GM21360 (cell line): ENCODE measurements around the gene SPOCK3.

Source experiments
- ATAC-seq: cut with Tn5 transposase; IDR thresholded peaks from one replicate; pipeline ENCODE4 v1.9.1; 2021; ENCODE audit warnings: mild to moderate bottlenecking, moderate library complexity; ENCODE audit not compliant: unreplicated experiment

SPOCK3 gene

DNA sequence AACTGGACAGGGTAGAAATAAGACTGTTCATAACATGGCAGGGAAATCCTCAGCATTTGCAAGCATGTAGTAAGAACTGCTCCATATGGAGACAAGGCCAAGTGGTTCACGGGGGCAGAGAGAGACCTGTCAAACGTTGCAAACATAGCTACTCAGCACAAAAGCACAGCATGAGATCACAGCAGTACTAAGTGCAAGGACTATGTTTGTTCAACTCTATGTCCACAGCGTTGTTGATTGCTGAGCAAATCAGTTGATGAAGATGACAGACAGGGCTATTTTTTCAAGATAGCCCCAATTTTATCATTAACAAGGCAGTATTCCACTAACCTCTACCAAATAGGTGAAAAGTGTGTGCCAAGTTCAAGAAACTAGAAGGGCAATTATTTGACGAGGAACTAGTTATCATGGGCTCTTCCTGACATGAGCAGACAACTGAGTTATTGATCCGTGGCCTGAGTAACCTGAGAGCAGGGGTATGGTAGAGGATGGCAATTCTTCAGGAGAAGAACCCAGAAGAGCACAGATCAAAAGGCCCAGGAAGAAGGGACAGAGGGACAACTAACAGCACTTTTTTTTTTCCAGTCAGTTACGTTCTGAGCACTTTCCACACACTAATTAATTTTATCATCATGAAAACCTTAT is 57.4 kb downstream of the SPOCK3 start:
- ATAC-seq: no peak

DNA sequence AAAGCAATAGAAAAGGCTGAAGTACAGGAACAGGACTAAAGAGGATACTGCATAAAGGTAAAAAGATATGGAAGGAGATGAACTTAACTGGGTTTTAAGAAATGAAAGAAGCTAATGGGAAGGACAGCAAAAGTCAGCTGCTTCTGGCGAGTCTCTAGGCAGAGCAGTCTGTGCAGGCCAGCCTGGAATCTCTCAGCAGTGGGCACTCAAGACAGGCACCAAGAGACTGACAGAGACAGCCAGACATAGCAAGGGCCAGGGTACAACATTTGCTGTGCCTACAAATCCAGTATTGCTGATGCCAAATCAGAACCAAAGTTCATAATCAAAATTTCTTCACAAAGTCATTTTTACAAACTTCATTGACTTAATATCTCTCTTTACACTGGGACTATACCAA is 62.4 kb downstream of the SPOCK3 start:
- ATAC-seq: no peak

DNA sequence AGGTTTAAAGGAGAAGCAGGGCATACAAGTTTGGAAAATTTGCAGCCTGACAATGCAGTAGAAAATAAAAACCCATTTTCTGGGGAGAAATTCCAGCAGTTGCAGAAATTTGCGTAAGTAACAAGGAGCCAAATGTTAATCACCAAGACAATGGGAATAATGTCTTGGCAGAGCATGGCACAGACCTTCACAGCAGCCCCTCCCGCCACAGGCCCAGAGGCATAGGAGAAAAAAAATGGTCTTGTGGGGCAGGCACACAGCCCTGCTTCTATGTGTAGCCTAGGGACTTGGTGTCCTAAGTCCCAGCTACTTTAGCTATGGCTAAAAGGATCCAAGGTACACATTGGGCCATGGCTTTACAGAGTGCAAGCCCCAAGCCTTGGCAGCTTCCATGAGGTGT is 65.7 kb downstream of the SPOCK3 start:
- ATAC-seq: no peak

DNA sequence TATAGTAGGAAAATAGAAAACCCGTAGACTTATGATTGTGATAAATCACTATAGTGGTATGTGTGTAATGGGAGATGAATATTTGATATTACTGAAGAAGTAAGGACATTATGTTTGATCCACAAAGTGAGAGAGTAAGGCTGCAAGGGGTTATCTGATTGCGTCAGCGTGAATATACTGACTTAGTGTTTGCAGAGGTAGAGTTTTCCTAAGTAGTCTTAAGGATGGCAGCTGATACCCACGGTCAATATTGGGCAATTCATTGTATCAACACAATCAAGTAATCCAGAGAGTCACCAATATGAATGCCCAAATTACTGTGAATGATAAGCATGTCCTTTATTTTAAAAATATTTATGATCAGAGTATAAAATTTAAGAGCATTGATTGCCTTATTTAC is 83.7 kb downstream of the SPOCK3 start:
- no peak for ATAC-seq

DNA sequence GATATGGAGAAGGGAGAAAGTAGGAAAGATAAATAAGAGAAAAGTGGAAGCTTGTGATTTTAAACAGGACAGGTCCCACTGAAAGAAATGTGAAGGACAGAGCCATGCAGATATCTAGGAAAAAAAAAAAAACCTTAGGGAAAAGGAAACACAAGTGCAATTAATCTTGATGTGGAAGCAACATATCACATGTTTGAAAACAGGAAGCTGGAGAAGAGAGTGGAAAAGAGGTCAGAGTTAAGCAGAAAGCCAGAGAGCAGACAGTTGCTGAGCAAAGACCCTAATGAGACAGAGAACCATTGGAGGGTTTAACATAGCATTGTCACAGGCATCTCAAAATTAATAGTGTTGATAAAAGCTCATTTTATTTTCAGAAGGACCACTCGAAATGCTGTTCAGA is 89.7 kb downstream of the SPOCK3 start:
- ATAC-seq: no peak

DNA sequence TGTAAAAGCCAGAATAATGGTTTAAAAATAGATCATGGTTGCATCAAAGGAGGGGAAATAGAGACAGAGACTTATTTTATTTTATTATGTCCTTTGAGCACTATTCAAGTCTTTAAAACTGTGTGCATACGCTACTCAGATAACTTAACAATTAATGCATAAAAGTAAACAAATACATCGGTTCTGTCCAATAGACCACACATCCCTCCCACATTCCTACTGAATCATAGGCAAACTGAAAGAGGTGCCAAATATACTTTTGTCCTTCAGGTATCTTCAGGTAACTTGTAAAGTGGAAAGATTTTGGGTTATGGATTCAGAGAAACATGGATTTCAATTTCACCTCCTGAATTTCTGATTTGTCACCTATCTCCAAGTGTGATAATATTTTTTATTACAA is 91.3 kb downstream of the SPOCK3 start:
- ATAC-seq: no peak

DNA sequence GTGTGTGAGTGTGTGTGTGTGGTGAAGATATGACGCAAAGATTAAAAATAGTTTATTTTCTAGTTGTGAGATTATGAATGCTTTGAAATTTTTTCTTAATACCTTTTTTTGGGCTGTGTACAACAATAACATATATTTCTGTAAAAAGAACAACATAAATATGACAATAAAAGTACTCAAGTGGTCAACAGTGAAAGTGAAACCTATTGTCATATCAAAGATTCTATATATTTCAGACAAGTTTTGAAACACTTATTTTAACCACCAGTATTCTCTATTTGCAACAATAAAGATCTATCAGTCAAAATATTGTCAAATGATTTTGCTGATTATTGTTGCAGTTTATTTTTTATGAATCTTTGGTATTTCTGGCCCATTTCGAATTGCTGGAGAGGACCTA is 98.0 kb downstream of the SPOCK3 start:
- ATAC-seq: no peak

DNA sequence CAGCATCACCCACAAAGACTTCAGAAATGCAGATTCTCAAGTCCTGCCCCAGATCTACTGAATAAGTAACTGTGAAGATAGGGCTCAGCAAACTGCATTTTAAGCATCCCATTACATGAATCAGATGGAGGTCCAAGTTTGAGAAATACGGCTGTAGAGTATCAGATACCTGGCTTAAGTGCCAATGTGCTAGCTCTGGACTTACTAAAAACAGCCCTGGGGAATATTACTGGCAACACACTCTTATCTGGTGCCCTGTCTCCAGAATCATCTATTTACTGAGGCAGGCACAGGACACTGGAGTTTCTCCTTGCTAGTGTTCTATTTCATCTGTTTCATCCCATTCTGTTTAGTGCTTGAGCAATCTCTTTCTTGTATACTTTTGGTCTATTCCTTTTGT is 105.1 kb downstream of the SPOCK3 start:
- no peak for ATAC-seq

DNA sequence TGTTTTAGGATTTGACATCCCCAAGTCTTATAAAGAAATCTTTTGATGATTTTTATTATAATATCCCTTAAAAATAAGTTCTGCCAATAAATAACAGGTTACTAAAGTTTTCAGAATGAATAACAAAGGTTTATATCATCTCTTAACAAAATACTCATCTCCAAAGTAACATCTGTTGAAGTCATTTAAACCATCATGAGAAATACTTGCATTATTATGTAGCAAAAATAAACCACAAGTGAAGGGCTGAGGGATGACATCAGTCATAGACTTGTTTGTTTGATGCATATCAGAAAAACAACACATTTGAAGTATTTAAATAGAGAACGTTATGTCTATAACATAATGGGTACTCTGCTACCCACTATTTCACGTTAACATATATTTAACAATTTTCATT is 114.9 kb downstream of the SPOCK3 start:
- ATAC-seq: no peak

DNA sequence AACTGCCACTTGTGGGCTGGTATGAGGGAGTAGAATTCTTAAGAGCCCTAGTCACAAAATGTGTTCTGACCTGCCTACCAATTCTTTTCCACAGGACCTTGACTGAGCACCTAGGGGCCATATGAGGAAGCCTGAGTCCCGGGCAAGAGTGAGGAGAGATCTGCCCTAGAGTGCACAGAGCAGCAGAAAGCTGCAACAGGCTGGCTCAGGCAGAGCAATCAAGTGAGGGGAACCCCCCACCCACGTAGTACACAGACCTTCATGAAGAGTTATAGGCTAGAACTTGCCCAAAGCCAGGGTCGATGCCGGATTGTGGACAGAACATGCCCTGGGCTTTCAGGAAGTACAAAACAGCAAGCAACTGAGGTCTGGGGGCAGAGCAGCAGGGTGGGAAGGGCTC is 117.0 kb downstream of the SPOCK3 start:
- ATAC-seq: peak; percentile 56

DNA sequence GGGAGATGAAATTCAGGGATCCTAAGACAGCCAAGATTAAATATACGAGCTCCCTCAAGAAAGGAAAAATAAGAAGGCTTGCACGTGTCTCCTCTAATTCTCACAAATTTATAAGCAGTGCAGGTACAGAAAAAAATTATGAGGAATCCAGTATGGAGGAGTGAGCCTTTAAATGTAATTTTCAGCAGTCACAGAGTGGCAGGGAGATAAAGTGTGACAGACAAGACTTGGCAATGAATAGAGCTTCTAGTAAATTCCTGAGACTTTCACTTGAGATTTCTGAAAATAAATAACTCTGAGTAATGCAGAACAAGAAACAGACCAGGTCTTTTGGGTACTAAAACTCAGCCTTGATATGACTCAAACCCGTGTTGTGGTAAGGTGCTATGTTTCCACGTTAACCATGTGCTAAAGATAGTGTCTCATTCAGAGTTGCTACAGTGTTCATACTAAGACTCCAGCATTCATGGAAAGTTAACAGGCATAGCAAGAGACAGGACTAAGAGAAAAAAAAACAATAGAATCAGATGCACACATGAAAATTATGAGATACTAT is 119.8 kb downstream of the SPOCK3 start:
- peak; percentile 67 for ATAC-seq

DNA sequence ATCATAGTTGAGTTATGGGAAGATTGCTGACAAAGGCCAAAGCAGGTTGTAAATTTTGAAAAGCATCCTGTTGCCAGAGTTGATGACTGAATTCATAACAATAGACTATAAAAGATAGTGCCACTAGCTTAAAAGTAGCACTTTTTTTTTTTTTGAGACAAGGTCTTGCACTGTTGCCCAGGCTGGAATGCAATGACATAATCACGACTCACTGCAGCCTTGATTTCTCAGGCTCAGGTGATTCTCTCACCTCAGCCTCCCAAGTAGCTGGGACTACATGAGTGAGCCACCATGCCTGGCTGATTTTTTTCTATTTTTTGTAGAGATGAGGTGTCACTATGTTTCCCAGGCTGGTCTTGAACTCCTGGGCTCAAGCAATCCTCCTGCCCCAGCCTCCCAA is 122.7 kb downstream of the SPOCK3 start:
- no peak for ATAC-seq

DNA sequence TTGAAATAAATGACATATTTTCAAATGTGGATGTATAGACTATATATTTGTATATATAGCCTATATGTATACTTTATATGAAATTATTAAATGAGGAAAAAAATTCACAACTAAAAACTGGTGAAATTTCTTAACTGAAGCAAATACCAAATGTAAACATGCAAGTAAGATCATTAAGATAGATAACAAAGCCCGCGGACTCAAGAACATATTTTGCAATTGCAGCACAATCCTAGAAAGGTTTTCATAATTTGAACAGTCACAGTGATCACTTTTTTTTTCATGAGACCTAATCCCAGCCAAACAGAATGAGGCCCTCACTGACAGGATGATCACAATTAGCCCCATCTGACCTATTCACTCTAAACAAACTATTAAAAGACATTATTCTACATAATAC is 123.2 kb downstream of the SPOCK3 start:
- no peak for ATAC-seq

DNA sequence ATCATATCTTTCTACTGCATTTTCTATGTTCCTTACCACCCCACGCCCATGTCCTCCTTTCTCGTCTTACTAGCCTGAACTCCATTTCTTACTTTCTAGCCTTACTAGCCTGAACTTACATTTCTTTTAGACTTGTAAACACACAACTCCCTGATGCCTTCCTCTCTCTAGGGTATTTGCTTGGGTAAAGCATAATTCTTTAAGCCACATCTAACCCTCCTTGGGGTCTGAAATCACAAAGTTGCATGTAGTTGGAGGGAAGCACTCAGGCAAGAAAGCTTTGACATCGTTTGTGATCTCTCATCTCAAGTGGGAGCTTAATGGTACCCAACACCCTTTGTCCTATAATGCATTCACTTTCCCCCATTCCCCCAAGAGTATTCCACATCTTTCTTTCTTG is 124.4 kb downstream of the SPOCK3 start:
- no peak for ATAC-seq

DNA sequence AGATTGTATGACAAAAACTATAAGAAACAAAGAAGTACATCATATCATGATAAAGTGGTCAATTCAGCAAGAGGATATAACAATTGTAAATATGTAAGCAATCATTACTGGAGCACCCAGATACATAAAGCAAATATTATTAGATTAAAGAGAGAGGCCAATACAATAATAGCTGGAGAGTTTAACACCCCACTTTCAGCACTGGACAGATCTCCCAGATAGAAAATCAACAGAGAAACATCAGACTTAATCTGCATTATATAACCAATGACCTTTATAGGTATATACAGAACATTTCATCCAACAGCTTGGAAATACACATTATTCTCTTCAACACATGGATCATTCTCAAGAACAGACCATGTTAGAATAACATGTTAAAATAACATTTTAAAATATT is 128.4 kb downstream of the SPOCK3 start:
- ATAC-seq: no peak

DNA sequence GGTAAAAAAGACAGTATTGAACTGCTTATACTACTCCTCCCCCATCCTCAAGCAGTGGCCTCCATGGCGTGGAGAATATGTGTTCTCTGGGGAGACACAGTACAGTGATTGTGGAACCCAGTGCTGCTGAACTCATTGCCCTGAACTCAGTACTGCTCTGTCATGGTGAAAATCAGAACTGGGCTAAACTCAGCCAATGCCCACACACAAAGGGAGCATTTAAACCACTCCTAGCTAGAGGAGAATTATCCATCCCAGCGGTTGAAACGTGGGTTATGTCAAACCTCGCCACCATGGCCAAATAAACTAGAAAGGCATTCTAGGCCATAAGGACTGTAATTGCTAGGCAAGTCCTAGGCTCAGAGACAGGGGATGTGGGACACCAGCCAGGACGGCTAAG is 131.8 kb downstream of the SPOCK3 start:
- no peak for ATAC-seq

DNA sequence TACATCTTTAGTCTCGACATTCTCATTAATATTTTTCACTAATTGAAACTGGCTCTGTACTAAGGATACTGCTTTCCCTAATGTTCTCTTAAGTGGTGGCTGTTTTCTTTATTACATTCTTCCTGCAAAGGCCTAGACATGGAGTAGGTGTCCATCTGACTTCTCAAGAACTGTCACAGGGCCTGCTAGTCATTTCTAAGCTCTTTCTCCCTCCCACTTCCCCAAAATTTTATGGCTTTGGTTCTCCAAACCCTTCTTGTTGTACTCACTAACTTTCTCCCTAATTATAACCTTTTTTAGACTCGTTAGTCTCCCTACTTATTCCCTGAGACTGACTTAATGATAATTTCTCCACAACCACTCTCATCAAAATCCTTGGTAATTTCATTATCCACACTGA is 133.3 kb downstream of the SPOCK3 start:
- ATAC-seq: no peak

DNA sequence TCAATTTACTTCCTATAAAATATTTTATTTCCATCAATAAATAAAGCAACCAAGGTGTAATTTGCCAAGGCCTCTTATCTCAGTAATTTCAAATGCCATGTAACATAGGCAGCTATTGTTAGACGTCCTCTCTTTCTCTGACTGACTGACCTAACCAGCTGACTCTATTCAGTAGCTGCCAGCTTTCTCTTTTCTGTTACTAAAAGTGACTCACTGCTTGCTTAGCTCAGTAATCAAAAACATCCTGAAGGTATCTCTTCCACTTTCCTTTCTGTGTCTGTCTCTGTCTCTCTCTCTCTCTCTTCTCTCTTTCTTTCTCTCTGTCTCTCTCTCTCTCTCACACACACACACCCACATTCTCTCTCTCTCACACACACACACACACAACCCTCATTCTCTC is 134.2 kb downstream of the SPOCK3 start:
- peak; percentile 93 for ATAC-seq

DNA sequence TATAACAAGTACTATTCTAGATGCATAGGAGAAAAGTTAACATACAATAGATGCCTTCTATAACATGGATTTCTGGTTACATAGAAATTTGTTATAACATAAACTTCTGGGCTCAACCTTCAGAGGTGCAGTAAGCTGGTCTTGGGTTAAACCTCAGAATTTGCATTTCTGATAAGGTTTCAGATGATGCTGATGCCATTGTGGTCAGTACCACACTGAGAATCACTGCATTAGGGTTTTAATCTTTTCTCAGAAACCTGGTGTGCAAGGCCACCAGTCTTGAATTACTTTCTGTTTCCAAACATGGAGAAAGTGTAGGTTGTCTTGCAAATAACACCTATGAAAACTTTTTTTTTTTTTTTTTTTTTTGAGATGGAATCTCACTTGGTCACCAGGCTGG is 146.2 kb downstream of the SPOCK3 start:
- ATAC-seq: peak; percentile 97

DNA sequence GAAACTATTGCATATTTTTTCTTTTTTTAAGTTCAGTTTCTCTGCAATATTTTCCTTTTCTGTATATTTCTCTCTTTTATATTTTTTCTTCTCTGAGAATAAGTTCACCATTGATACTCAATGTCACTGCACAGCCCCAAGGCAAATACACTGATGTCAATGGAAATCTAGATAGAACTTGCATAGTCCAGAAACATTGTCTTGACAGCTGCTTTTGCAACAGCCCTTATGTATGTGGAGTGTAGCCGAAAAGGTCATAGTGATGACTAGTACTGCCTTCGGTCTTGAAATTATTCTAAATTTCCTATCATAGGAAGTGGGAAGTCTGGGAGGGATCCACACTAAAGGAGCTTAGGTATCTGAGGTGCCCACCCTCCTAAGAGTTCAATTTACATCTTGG is 150.0 kb downstream of the SPOCK3 start:
- no peak for ATAC-seq

DNA sequence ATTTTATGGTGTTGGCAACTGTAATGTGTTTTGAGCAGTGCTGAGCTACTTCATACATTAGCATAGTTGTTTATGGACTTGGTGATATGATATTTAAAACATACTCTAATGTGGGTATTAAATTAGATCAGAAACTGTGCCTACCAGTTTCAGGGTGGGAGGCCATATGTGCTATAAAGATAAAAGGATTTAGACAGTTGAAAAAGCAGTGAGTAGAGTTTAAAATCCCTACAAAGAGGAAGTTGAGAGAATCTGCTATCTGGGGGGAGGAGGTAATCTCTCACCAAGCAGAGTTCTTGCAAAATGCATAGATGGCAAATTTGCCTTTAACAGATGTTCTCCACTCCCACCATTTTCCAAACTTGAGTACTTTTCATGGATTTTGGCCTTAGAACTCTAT is 154.5 kb downstream of the SPOCK3 start:
- ATAC-seq: no peak

DNA sequence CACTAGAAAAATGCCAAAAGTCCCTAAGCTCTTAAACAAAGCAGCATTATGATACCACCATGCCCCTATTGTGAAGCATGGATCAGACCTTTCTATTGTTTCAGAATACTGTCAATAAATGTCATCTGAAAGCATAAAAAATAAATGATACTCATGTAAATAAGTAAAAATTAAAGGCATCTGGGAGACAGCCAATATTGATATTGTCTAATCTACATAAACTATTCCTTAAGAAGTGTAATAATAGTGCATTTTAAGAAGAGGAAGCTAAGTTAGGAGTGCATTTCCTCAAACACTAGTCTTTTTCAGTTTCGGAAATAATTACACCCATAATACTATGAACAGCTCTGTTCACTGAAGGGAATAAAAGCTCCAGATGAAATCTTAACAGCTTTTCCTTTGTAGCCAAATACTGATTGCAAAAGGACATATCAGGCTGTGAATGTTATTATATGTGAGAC is 181.6 kb downstream of the SPOCK3 start:
- no peak for ATAC-seq

DNA sequence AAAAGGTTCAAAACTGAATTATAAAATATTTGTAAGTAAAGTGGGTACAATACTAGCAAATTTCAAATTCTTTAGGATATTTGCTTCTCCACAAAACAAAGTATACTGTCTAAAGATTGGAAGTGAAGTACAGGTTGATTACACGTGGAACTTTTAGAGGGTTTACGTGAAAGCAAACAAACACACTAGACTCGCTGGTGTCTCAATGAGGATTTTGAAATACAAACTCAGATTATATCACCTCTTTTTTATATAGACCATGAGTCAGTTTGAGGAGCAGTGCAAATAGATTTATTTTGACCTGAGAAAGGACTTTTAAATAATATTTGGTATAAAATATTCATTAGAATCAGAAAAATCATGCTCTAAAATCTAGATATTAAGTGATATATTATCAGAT is 185.0 kb downstream of the SPOCK3 start:
- ATAC-seq: no peak
